Measurements from ENCODE around the gene SPTSSB. TPM values are rescaled to one million over a fixed set of nuclear protein-coding genes. Genes with fewer than 3 reads are reported as not detected.
A peak's percentile ranks its signal among the peaks of the same experiment; 100 is the strongest.

SPTSSB gene
- total RNA-seq, 2 donors from 2014 or later: not detected

- ATAC-seq (ENCODE audit: insufficient number of reproducible peaks, low FRiP score, low read depth) (no peak), DNase-seq (ENCODE audit: low spot score) (no peak)
- no peak for TF ChIP-seq CTCF (IDR thresholded peaks at IDR 0.05)
- Histone ChIP-seq H3K36me3 (no peaks in the 10 kb centered on the region), H3K27me3 (replicated peaks; ENCODE audit: insufficient read depth) (no peaks in the 10 kb centered on the region), H3K4me3 (peak overlapping the region; percentile 89), H3K27ac (no peak overlapping the region), H3K4me1 (ENCODE audit: control insufficient read depth in 1 of 2, low read depth in 2 of 2) (peaks cover 9 to 17% of the 10 kb centered on the region in 2 donors), H3K9me3 (no peaks in the 10 kb centered on the region)
These were observed 1.3 kb upstream of the SPTSSB start for GRCh38 chr3:161372321-161373260.

DNA sequence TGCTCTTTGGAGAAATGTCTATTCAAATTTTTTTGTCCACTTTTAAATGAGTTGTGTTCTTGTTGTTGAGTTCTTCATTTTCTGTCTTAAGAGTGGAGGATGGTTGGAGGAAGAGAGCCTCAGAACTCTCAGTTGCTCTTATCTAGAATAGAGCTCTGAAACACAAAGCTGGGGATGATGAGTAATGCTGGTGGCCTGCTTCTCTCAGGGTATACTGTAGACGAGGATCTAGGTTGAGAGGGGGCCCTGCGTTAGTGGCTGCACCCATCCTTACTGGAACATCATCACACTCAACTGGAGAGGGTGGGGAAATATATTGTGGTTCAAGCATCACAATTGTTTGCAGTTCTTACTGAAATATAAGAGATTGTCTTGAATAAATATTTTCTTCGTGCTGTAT is 1.8 kb downstream of the SPTSSB start:
- Histone ChIP-seq H3K36me3 (no peaks in the 10 kb centered on the region), H3K27me3 (replicated peaks; ENCODE audit: insufficient read depth) (no peaks in the 10 kb centered on the region), H3K9me3 (no peaks in the 10 kb centered on the region), H3K27ac (no peak overlapping the region), H3K4me3 (no peak overlapping the region), H3K4me1 (ENCODE audit: control insufficient read depth in 1 of 2, low read depth in 2 of 2) (peaks cover 9 to 17% of the 10 kb centered on the region in 2 donors)
- DNase-seq (ENCODE audit: low spot score) (no peak), ATAC-seq (ENCODE audit: insufficient number of reproducible peaks, low FRiP score, low read depth) (no peak)
- TF ChIP-seq CTCF (IDR thresholded peaks at IDR 0.05): no peak

GRCh38 chr3:161366094-161366493 is 5.2 kb downstream of the SPTSSB start:
- ATAC-seq (ENCODE audit: insufficient number of reproducible peaks, low FRiP score, low read depth): no peak

DNA sequence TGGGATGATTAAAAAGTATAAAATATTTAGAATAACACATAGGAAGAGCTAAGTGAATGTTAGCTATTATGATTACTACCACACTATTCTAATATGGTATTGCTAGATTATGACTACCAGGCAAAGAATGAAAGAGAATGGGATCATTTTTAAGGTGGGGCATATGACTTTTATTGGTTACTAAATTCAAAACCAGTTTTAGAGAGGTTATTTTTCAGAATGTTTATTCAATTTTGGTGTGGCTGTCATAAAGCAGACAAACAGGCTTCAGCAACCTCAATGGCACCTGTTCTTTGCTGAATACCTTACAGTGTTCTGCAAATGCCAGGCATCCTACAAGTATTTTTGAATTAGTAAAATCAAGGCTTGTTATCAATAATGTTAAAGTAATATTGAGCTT is 12.8 kb downstream of the SPTSSB start:
- no peak overlapping the region for H3K4me3 ChIP-seq
- TF ChIP-seq CTCF (IDR thresholded peaks at IDR 0.05): no peak
- H3K27me3 ChIP-seq (replicated peaks; ENCODE audit: insufficient read depth): no peaks in the 10 kb centered on the region
- no peaks in the 10 kb centered on the region for H3K36me3 ChIP-seq
- H3K27ac ChIP-seq: no peak overlapping the region
- ATAC-seq (ENCODE audit: insufficient number of reproducible peaks, low FRiP score, low read depth): no peak
- no peak for DNase-seq (ENCODE audit: low spot score)
- no peaks in the 10 kb centered on the region for H3K9me3 ChIP-seq
- no peaks in the 10 kb centered on the region for H3K4me1 ChIP-seq (ENCODE audit: control insufficient read depth in 1 of 2, low read depth in 2 of 2)

More at GRCh38 chr3:161366094-161366493, 5.2 kb downstream of the SPTSSB start:
- no peak overlapping the region for H3K4me3 ChIP-seq
- H3K4me1 ChIP-seq (ENCODE audit: control insufficient read depth in 1 of 2, low read depth in 2 of 2): peaks cover 0 to 1% of the 10 kb centered on the region in 2 donors
- TF ChIP-seq CTCF (IDR thresholded peaks at IDR 0.05): no peak
- H3K36me3 ChIP-seq: no peaks in the 10 kb centered on the region
- no peak for DNase-seq (ENCODE audit: low spot score)
- H3K27me3 ChIP-seq (replicated peaks; ENCODE audit: insufficient read depth): no peaks in the 10 kb centered on the region
- no peaks in the 10 kb centered on the region for H3K9me3 ChIP-seq
- no peak overlapping the region for H3K27ac ChIP-seq

DNA sequence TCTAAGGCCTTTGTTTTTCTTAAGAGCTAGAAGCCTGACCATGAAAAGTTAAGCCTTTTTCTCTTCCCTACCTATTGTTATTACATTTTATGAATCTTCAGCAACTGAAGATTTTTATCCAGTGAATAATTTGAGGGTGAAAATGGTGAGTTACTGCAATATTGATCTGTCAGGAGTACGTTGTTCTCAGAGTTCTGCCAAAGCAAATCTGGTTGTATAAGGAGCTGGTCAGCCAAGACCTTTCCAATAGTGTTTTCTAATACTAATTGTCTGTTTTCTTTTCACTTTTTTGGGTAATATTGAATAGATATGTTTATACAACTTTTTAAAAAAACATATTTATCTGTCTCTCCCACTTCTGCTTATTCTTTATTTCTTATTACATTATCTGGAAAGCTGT is 15.0 kb downstream of the SPTSSB start:
- no peak for DNase-seq (ENCODE audit: low spot score)
- H3K27me3 ChIP-seq (replicated peaks; ENCODE audit: insufficient read depth): no peaks in the 10 kb centered on the region
- H3K4me3 ChIP-seq: no peak overlapping the region
- H3K27ac ChIP-seq: no peak overlapping the region
- no peaks in the 10 kb centered on the region for H3K4me1 ChIP-seq (ENCODE audit: control insufficient read depth in 1 of 2, low read depth in 2 of 2)
- H3K36me3 ChIP-seq: no peaks in the 10 kb centered on the region
- H3K9me3 ChIP-seq: no peaks in the 10 kb centered on the region
- ATAC-seq (ENCODE audit: insufficient number of reproducible peaks, low FRiP score, low read depth): no peak
- no peak for TF ChIP-seq CTCF (IDR thresholded peaks at IDR 0.05)

Data from thoracic aorta (tissue), 2 donors.